Fibroblast of mammary gland (primary cell): ENCODE data around the gene OR4D2.

Source experiments
- DNase-seq: peaks from one replicate; pipeline ENCODE4 v3.0.0-alpha.2; 2010; ENCODE audit warnings: low read depth
- H3K4me3 ChIP-seq: 2 replicates; pipeline ENCODE4 v1.5.1; 2011; ENCODE audit warnings: low read depth, mild to moderate bottlenecking, low read length, moderate library complexity; ENCODE audit not compliant: control insufficient read depth
- CTCF ChIP-seq: conservative IDR thresholded peaks from 2 replicates; pipeline ENCODE4 v1.5.1; 2011; ENCODE audit warnings: low read depth, low read length, inconsistent platforms; ENCODE audit not compliant: control insufficient read depth, insufficient read depth

Gene OR4D2

DNA sequence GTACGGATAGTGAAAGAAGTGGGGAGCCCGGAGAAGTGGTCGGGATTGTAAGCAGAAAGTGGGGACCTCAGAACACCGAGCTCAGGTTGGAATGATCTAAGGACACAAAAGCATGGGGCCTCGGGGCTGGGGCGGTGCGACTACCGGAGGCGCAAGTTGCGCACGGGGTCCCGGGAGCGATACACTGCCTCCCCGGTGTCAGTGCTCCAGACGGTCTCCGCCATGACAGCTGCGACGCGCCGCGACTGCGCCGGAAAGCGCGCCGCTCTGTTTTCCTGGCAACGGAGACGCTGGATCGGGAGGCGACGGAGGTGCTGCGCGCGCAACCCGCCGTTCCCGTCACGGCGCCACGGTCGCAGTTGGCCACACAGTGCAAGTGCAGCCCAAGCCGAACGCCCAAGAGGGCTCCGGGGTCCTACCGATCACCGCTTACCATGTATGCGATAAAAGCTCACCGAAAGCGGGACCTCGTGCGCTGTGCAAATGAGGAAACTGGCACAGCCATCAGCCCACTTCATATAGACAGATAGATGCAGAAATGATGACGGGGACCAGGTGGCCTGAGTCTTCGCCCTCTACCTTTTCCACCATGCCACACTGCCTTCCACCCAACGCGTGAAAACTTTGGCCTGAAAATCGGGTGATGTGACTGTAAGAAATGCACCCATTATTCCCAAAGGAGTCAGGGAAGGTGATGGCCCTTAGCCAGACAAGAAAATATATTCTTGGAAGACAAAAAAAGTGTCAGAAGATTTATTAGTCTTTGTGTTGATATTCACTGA is 52.4 kb downstream of the OR4D2 start, which contains the start of gene MKS1:
TSS of gene MKS1 (minus strand) at position 249 of the 782 bp plus-strand sequence. CDS start at position 224, 25 bp downstream.
- peak; percentile 34 for TF ChIP-seq CTCF
- peak within 1 kb of the TSS; percentile 93 for H3K4me3 ChIP-seq
- peak; percentile 87 for DNase-seq

GRCh38 chr17:58219789-58220183 is 53.0 kb downstream of the OR4D2 start:
- DNase-seq = peak; percentile 13
- no peak for TF ChIP-seq CTCF
- peak overlapping the region; percentile 93 for H3K4me3 ChIP-seq
